ENCODE results near the gene ERCC6L2. TPM values are rescaled to one million over a fixed set of nuclear protein-coding genes. Genes with fewer than 3 reads are reported as not detected.

ERCC6L2 gene
- total RNA-seq, 1 experiment from 2014 or later, result 39.7 TPM

DNA sequence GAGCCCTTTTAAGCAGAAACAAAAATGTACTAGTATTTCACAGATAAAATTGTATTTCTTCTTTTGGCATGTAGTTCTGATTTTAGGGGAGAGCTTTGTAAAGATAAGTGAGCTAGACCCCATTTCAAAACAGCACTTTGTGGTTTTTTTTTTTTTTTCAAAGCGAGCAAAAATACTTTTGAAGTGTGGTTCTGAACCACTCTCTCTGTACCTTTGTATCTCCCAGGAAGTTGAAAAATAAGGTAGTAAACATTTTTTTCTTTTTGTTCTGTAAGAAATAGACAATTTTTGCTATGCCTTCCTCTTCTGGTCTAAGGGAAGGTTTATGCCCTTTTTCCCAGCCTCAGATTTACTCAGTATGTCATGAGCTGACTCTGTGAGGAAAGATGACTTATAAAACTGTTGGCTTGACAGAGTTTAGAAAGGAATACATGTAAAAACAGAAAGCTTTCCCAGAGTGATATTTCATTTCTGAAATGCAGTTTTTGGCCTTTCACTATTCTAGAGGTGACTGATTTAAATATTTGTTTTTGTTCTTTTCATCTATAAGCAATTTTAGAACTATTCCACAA is 12.5 kb downstream of the ERCC6L2 start:
- H3K27ac ChIP-seq (ENCODE audit: low read length), result no peak overlapping the region
- in situ Hi-C loops (cut with HindIII; ENCODE audit: low pct_unique_long_range_greater_than_20kb, low sequenced_read_pairs), result no loop called here
- no peak overlapping the region for H3K4me3 ChIP-seq (ENCODE audit: low read depth in 2 of 2, low read length in 2 of 2)
- POLR2A ChIA-PET, result no interaction called here
- H3K4me1 ChIP-seq (ENCODE audit: control insufficient read depth, insufficient read depth, low read length), result no peaks in the 10 kb centered on the region
- peaks cover 4% of the 10 kb centered on the region; the same call in 1 of the 2 replicates for H3K36me3 ChIP-seq (ENCODE audit: control insufficient read depth, insufficient read depth, low read length)
- no TSS peak for BruUV-seq (replicated peaks)
- intact Hi-C loops (cut with micrococcal nuclease; ENCODE audit: unreplicated experiment), result no loop called here
- CTCF ChIA-PET, result no interaction called here
- TF ChIP-seq SIN3A (IDR thresholded peaks at IDR 0.05; ENCODE audit: borderline replicate concordance, insufficient read depth, low read depth, low read length), result no peak
- TF ChIP-seq TCF7L2 (IDR thresholded peaks at IDR 0.05; ENCODE audit: low read depth, low read length), result no peak
- no peak for TF ChIP-seq REST (IDR thresholded peaks at IDR 0.05; ENCODE audit: insufficient read depth in 1 of 2, low read depth in 2 of 2, low read length in 1 of 2)
- TF ChIP-seq POLR2AphosphoS5 (IDR thresholded peaks at IDR 0.05; ENCODE audit: low read depth, low read length), result no peak
- no peak for TF ChIP-seq CTCF (IDR thresholded peaks at IDR 0.05)
- peaks cover 7% of the 10 kb centered on the region; the same call in 1 of the 2 replicates for H3K9me3 ChIP-seq (ENCODE audit: control insufficient read depth, insufficient read depth, low read depth, low read length)
- no peak for ATAC-seq
- DNase-seq (ENCODE audit: low read depth, low spot score), result no peak
- no peaks in the 10 kb centered on the region for H3K27me3 ChIP-seq (ENCODE audit: control insufficient read depth, insufficient read depth, low read length)

DNA sequence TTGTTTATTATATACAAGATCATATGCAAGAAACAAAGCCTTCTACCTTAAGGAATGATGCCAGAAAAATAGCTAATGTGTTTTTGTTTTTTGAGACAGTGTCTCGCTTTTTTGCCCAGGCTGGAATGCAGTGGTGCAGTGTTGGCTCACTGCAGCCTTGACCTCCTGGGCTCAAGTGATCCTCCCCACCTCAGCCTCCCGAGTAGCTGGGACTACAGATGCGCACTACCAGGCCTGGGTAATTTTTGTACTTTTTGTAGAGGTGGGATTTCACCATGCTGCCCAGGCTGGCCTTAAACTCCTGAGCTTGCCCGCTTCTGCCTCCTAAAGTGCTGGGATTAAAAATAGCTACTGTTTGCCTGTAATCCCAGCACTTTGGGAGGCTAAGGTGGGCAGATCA is 15.1 kb downstream of the ERCC6L2 start:
- no peak for ATAC-seq
- H3K9me3 ChIP-seq (ENCODE audit: control insufficient read depth, insufficient read depth, low read depth, low read length), result peaks cover 7% of the 10 kb centered on the region; the same call in 1 of the 2 replicates
- no peaks in the 10 kb centered on the region for H3K27me3 ChIP-seq (ENCODE audit: control insufficient read depth, insufficient read depth, low read length)
- ChIA-PET CTCF (no interaction called here), POLR2A (no interaction called here)
- in situ Hi-C loops (cut with HindIII; ENCODE audit: low pct_unique_long_range_greater_than_20kb, low sequenced_read_pairs), result no loop called here
- H3K27ac ChIP-seq (ENCODE audit: low read length), result no peak overlapping the region
- BruUV-seq (replicated peaks), result no TSS peak
- no peak for DNase-seq (ENCODE audit: low read depth, low spot score)
- intact Hi-C loops (cut with micrococcal nuclease; ENCODE audit: unreplicated experiment), result no loop called here
- H3K36me3 ChIP-seq (ENCODE audit: control insufficient read depth, insufficient read depth, low read length), result no peaks in the 10 kb centered on the region; the same call in 1 of the 2 replicates
- TF ChIP-seq REST (IDR thresholded peaks at IDR 0.05; ENCODE audit: insufficient read depth in 1 of 2, low read depth in 2 of 2, low read length in 1 of 2) (no peak), TCF7L2 (IDR thresholded peaks at IDR 0.05; ENCODE audit: low read depth, low read length) (no peak), CTCF (IDR thresholded peaks at IDR 0.05) (no peak), SIN3A (IDR thresholded peaks at IDR 0.05; ENCODE audit: borderline replicate concordance, insufficient read depth, low read depth, low read length) (no peak), POLR2AphosphoS5 (IDR thresholded peaks at IDR 0.05; ENCODE audit: low read depth, low read length) (no peak)
- no peak overlapping the region for H3K4me3 ChIP-seq (ENCODE audit: low read depth in 2 of 2, low read length in 2 of 2)
- no peaks in the 10 kb centered on the region for H3K4me1 ChIP-seq (ENCODE audit: control insufficient read depth, insufficient read depth, low read length)
